ENCODE data around the gene DRD4. TPM values are rescaled to one million over a fixed set of nuclear protein-coding genes. Genes with fewer than 3 reads are reported as not detected.

Gene DRD4
- total and polyA plus RNA-seq, 9 of the 15 experiments (the other 6 are each of a cell fraction or from before 2014, with no cell fraction given) = 0.04 to 0.95 (median 0.21) TPM; not detected in 5

GRCh38 chr11:615504-616319 lies 21.4 kb upstream of the DRD4 start, which contains the start of gene IRF7 (continued):
- TF ChIP-seq, protein P1, sequence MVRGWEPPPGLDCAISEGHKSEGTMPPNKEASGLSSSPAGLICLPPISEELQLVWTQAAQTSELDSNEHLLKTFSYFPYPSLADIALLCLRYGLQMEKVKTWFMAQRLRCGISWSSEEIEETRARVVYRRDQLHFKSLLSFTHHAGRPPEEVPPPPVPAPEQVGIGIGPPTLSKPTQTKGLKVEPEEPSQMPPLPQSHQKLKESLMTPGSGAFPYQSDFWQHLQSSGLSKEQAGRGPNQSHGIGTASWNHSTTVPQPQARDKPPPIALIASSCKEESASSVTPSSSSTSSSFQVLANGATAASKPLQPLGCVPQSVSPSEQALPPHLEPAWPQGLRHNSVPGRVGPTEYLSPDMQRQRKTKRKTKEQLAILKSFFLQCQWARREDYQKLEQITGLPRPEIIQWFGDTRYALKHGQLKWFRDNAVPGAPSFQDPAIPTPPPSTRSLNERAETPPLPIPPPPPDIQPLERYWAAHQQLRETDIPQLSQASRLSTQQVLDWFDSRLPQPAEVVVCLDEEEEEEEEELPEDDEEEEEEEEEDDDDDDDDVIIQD (CRISPR knock-in tag; IDR thresholded peaks at IDR 0.05) = no peak
- TF ChIP-seq NFIX (CRISPR knock-in tag; IDR thresholded peaks at IDR 0.05; ENCODE audit: low read depth) (no peak), PHTF2 (CRISPR knock-in tag; IDR thresholded peaks at IDR 0.05) (no peak), SMARCB1 (IDR thresholded peaks at IDR 0.05; ENCODE audit: insufficient read length, low read depth) (no peak), NCOR1 (IDR thresholded peaks at IDR 0.05) (no peak), THAP12 (CRISPR knock-in tag; IDR thresholded peaks at IDR 0.05) (no peak), ZNF75A (CRISPR knock-in tag; IDR thresholded peaks at IDR 0.05) (no peak), ZNF444 (CRISPR knock-in tag; IDR thresholded peaks at IDR 0.05) (no peak), SRF (CRISPR knock-in tag; IDR thresholded peaks at IDR 0.05) (0 out of 4 replicates have a peak, but pooled peaks of 1 of the 2 experiments have one; percentile 19), PRDM10 (IDR thresholded peaks at IDR 0.05; ENCODE audit: partially characterized antibody) (peak; percentile 90), ARID3B (CRISPR knock-in tag; IDR thresholded peaks at IDR 0.05; ENCODE audit: borderline replicate concordance) (no peak), CHD2 (IDR thresholded peaks at IDR 0.05; ENCODE audit: low read depth, low read length) (0 out of 2 replicates have a peak, but pooled peaks have one; percentile 31), TBL1XR1 (IDR thresholded peaks at IDR 0.05; ENCODE audit: low read length in 2 of 2) (no peak), EP300 (IDR thresholded peaks at IDR 0.05; ENCODE audit: low read length) (no peak), NCOA6 (IDR thresholded peaks at IDR 0.05) (no peak)
